Thyroid gland (tissue), 4 donors: ENCODE results near the gene RAP1A.

Experiments used
- POLR2A ChIP-seq, 2 donors: fragments of 450-650 bp; IDR thresholded peaks; one replicate each; pipeline ENCODE4 v1.6.1; 2017; ENCODE audit warnings: antibody characterized with exemption in 2 of 2, mild to moderate bottlenecking in 2 of 2, moderate library complexity in 1 of 2
- TF ChIP-seq, protein P1 (sequence below), 6 experiments: fragments of 200-600 bp in 3 of 6; fragments of 450-650 bp in 3 of 6; sonication (generic) in 3 of 6; IDR thresholded peaks; one replicate each; pipeline ENCODE4 v1.5.1; 2016 to 2019; ENCODE audit warnings: antibody characterized with exemption in 6 of 6, mild to moderate bottlenecking in 2 of 6, inconsistent platforms in 1 of 6, moderate library complexity in 1 of 6

DNA sequence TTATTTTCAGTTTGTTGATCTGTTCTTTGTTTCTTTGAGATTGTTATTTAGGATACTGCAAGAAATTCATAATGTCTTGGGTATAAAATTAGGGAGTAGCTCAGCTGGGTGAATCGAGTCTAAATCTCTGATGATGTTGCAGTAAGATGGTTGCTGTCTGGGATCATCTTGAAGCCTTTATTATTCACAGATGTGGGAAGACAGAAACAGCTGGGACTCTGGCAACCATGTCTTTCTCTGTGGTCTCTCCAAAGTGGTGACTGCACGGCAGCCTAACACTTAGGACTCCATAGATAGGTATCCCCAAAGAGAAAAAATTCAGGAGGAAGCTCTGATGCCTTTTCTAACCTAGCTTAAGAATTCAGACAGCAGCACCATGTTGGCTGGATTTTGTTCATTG lies 52.7 kb downstream of the RAP1A start:
- TF ChIP-seq, protein P1, sequence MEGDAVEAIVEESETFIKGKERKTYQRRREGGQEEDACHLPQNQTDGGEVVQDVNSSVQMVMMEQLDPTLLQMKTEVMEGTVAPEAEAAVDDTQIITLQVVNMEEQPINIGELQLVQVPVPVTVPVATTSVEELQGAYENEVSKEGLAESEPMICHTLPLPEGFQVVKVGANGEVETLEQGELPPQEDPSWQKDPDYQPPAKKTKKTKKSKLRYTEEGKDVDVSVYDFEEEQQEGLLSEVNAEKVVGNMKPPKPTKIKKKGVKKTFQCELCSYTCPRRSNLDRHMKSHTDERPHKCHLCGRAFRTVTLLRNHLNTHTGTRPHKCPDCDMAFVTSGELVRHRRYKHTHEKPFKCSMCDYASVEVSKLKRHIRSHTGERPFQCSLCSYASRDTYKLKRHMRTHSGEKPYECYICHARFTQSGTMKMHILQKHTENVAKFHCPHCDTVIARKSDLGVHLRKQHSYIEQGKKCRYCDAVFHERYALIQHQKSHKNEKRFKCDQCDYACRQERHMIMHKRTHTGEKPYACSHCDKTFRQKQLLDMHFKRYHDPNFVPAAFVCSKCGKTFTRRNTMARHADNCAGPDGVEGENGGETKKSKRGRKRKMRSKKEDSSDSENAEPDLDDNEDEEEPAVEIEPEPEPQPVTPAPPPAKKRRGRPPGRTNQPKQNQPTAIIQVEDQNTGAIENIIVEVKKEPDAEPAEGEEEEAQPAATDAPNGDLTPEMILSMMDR (IDR thresholded peaks at IDR 0.05) = no peak
- no peak for TF ChIP-seq POLR2A (IDR thresholded peaks at IDR 0.05)
